CMK (cell line): ENCODE measurements around the gene CYSRT1.

Experiments used
- DNase-seq: peaks from one replicate; pipeline ENCODE4 v3.0.0-alpha.2; 2010; ENCODE audit warnings: low read depth

The CYSRT1 gene

GRCh38 chr9:137224830-137225694, at the start of gene CYSRT1:
CYSRT1 (plus strand) TSS chr9:137225174; CDS start chr9:137225622, 448 bp downstream.
- DNase-seq: peak; percentile 74

- DNase-seq: no peak
These were observed 49.5 kb upstream of the CYSRT1 start for GRCh38 chr9:137175345-137175961.

GRCh38 chr9:137176302-137177182, 48.4 kb upstream of the CYSRT1 start:
- no peak for DNase-seq

GRCh38 chr9:137178201-137178938, 46.6 kb upstream of the CYSRT1 start:
- DNase-seq: no peak

GRCh38 chr9:137178939-137179630, 45.9 kb upstream of the CYSRT1 start:
- no peak for DNase-seq

GRCh38 chr9:137179761-137180160, 45.2 kb upstream of the CYSRT1 start:
- DNase-seq: no peak

GRCh38 chr9:137180491-137180890, 44.5 kb upstream of the CYSRT1 start:
- no peak for DNase-seq

GRCh38 chr9:137181680-137182079, 43.3 kb upstream of the CYSRT1 start:
- DNase-seq: no peak

GRCh38 chr9:137182836-137183235, 42.1 kb upstream of the CYSRT1 start:
- DNase-seq: no peak

- DNase-seq: no peak
These were observed 40.9 kb upstream of the CYSRT1 start for GRCh38 chr9:137183980-137184595.

GRCh38 chr9:137184881-137185660, 39.9 kb upstream of the CYSRT1 start:
- no peak for DNase-seq

- DNase-seq: no peak
These were observed 39.1 kb upstream of the CYSRT1 start for GRCh38 chr9:137185921-137186320.

GRCh38 chr9:137186385-137186784, 38.6 kb upstream of the CYSRT1 start:
- no peak for DNase-seq

- no peak for DNase-seq
These were observed 37.6 kb upstream of the CYSRT1 start for GRCh38 chr9:137187386-137187785.

GRCh38 chr9:137188086-137188489, 36.9 kb upstream of the CYSRT1 start:
- no peak for DNase-seq

GRCh38 chr9:137188490-137189296, 36.3 kb upstream of the CYSRT1 start, which contains the start of the genes ANAPC2 and SSNA1:
ANAPC2 (minus strand) TSS chr9:137188560; CDS start chr9:137188532, 28 bp downstream.
SSNA1 (plus strand) TSS chr9:137188676; CDS start chr9:137188727, 51 bp downstream.
- DNase-seq: peak; percentile 94

GRCh38 chr9:137189297-137190295, 35.4 kb upstream of the CYSRT1 start:
- no peak for DNase-seq
